ENCODE measurements around the gene C1QB.

C1QB gene

GRCh38 chr1:22615886-22616285 lies 37.1 kb upstream of the C1QB start:
- no peak for TF ChIP-seq POLR2A (IDR thresholded peaks at IDR 0.05; ENCODE audit: low read depth, low read length)
- TF ChIP-seq POLR2AphosphoS5 (IDR thresholded peaks at IDR 0.05; ENCODE audit: low read depth, low read length), result no peak
- TF ChIP-seq TAF1 (IDR thresholded peaks at IDR 0.05; ENCODE audit: low read depth, low read length), result no peak
- TF ChIP-seq POU2F2 (IDR thresholded peaks at IDR 0.05; ENCODE audit: low read depth, low read length), result no peak
- TF ChIP-seq PAX5 (IDR thresholded peaks at IDR 0.05; ENCODE audit: insufficient read depth, low read length, severe bottlenecking), result no peak
- no peak for TF ChIP-seq SPI1 (IDR thresholded peaks at IDR 0.05; ENCODE audit: low read depth, low read length)
- FAIRE-seq (no peak), DNase-seq (ENCODE audit: insufficient read length, low spot score) (no peak)

- no peak for TF ChIP-seq TAF1 (IDR thresholded peaks at IDR 0.05; ENCODE audit: low read depth, low read length)
- no peak for TF ChIP-seq PAX5 (IDR thresholded peaks at IDR 0.05; ENCODE audit: insufficient read depth, low read length, severe bottlenecking)
- no peak for TF ChIP-seq POU2F2 (IDR thresholded peaks at IDR 0.05; ENCODE audit: low read depth, low read length)
- no peak for TF ChIP-seq SPI1 (IDR thresholded peaks at IDR 0.05; ENCODE audit: low read depth, low read length)
- TF ChIP-seq POLR2A (IDR thresholded peaks at IDR 0.05; ENCODE audit: low read depth, low read length), result no peak
- TF ChIP-seq POLR2AphosphoS5 (IDR thresholded peaks at IDR 0.05; ENCODE audit: low read depth, low read length), result no peak
- FAIRE-seq (no peak), DNase-seq (ENCODE audit: insufficient read length, low spot score) (no peak)
Measured at GRCh38 chr1:22616571-22616970, 36.5 kb upstream of the C1QB start.

GRCh38 chr1:22618056-22618455 lies 35.0 kb upstream of the C1QB start:
- TF ChIP-seq PAX5 (IDR thresholded peaks at IDR 0.05; ENCODE audit: insufficient read depth, low read length, severe bottlenecking) (no peak), TAF1 (IDR thresholded peaks at IDR 0.05; ENCODE audit: low read depth, low read length) (no peak), POLR2A (IDR thresholded peaks at IDR 0.05; ENCODE audit: low read depth, low read length) (no peak), POLR2AphosphoS5 (IDR thresholded peaks at IDR 0.05; ENCODE audit: low read depth, low read length) (no peak), SPI1 (IDR thresholded peaks at IDR 0.05; ENCODE audit: low read depth, low read length) (no peak), POU2F2 (IDR thresholded peaks at IDR 0.05; ENCODE audit: low read depth, low read length) (no peak)
- FAIRE-seq (no peak), DNase-seq (ENCODE audit: insufficient read length, low spot score) (no peak)

- no peak for FAIRE-seq
- TF ChIP-seq SPI1 (IDR thresholded peaks at IDR 0.05; ENCODE audit: low read depth, low read length), result no peak
- TF ChIP-seq POLR2A (IDR thresholded peaks at IDR 0.05; ENCODE audit: low read depth, low read length), result no peak
- no peak for TF ChIP-seq POU2F2 (IDR thresholded peaks at IDR 0.05; ENCODE audit: low read depth, low read length)
- no peak for TF ChIP-seq POLR2AphosphoS5 (IDR thresholded peaks at IDR 0.05; ENCODE audit: low read depth, low read length)
- TF ChIP-seq TAF1 (IDR thresholded peaks at IDR 0.05; ENCODE audit: low read depth, low read length), result no peak
- TF ChIP-seq PAX5 (IDR thresholded peaks at IDR 0.05; ENCODE audit: insufficient read depth, low read length, severe bottlenecking), result no peak
Measured at GRCh38 chr1:22619252-22619651, 33.8 kb upstream of the C1QB start.

GRCh38 chr1:22619798-22620197 lies 33.2 kb upstream of the C1QB start:
- TF ChIP-seq TAF1 (IDR thresholded peaks at IDR 0.05; ENCODE audit: low read depth, low read length) (no peak), POLR2A (IDR thresholded peaks at IDR 0.05; ENCODE audit: low read depth, low read length) (no peak), PAX5 (IDR thresholded peaks at IDR 0.05; ENCODE audit: insufficient read depth, low read length, severe bottlenecking) (no peak), POU2F2 (IDR thresholded peaks at IDR 0.05; ENCODE audit: low read depth, low read length) (no peak), SPI1 (IDR thresholded peaks at IDR 0.05; ENCODE audit: low read depth, low read length) (no peak), POLR2AphosphoS5 (IDR thresholded peaks at IDR 0.05; ENCODE audit: low read depth, low read length) (no peak)
- no peak for FAIRE-seq
- no peak for DNase-seq (ENCODE audit: insufficient read length, low spot score)

More at GRCh38 chr1:22619252-22619651, 33.8 kb upstream of the C1QB start:
- no peak for DNase-seq (ENCODE audit: insufficient read length, low spot score)

- no peak for TF ChIP-seq SPI1 (IDR thresholded peaks at IDR 0.05; ENCODE audit: low read depth, low read length)
- TF ChIP-seq POLR2A (IDR thresholded peaks at IDR 0.05; ENCODE audit: low read depth, low read length), result no peak
- TF ChIP-seq POLR2AphosphoS5 (IDR thresholded peaks at IDR 0.05; ENCODE audit: low read depth, low read length), result no peak
- TF ChIP-seq POU2F2 (IDR thresholded peaks at IDR 0.05; ENCODE audit: low read depth, low read length), result no peak
- no peak for TF ChIP-seq TAF1 (IDR thresholded peaks at IDR 0.05; ENCODE audit: low read depth, low read length)
- TF ChIP-seq PAX5 (IDR thresholded peaks at IDR 0.05; ENCODE audit: insufficient read depth, low read length, severe bottlenecking), result no peak
- no peak for FAIRE-seq
- no peak for DNase-seq (ENCODE audit: insufficient read length, low spot score)
Measured at GRCh38 chr1:22621761-22622160, 31.3 kb upstream of the C1QB start.

GRCh38 chr1:22625262-22625925 lies 27.6 kb upstream of the C1QB start:
- TF ChIP-seq PAX5 (IDR thresholded peaks at IDR 0.05; ENCODE audit: insufficient read depth, low read length, severe bottlenecking) (no peak), POU2F2 (IDR thresholded peaks at IDR 0.05; ENCODE audit: low read depth, low read length) (no peak), POLR2AphosphoS5 (IDR thresholded peaks at IDR 0.05; ENCODE audit: low read depth, low read length) (no peak), SPI1 (IDR thresholded peaks at IDR 0.05; ENCODE audit: low read depth, low read length) (no peak)

GRCh38 chr1:22626237-22627157 lies 26.5 kb upstream of the C1QB start:
- no peak for DNase-seq (ENCODE audit: insufficient read length, low spot score)
- FAIRE-seq, result no peak

More at GRCh38 chr1:22625262-22625925, 27.6 kb upstream of the C1QB start:
- FAIRE-seq (no peak), DNase-seq (ENCODE audit: insufficient read length, low spot score) (no peak)

GRCh38 chr1:22627331-22627730 lies 25.7 kb upstream of the C1QB start:
- no peak for FAIRE-seq
- DNase-seq (ENCODE audit: insufficient read length, low spot score), result no peak
- TF ChIP-seq POU2F2 (IDR thresholded peaks at IDR 0.05; ENCODE audit: low read depth, low read length) (no peak), SPI1 (IDR thresholded peaks at IDR 0.05; ENCODE audit: low read depth, low read length) (no peak), PAX5 (IDR thresholded peaks at IDR 0.05; ENCODE audit: insufficient read depth, low read length, severe bottlenecking) (no peak), POLR2A (IDR thresholded peaks at IDR 0.05; ENCODE audit: low read depth, low read length) (no peak)

More at GRCh38 chr1:22626237-22627157, 26.5 kb upstream of the C1QB start:
- TF ChIP-seq SPI1 (IDR thresholded peaks at IDR 0.05; ENCODE audit: low read depth, low read length) (no peak), PAX5 (IDR thresholded peaks at IDR 0.05; ENCODE audit: insufficient read depth, low read length, severe bottlenecking) (no peak), POLR2AphosphoS5 (IDR thresholded peaks at IDR 0.05; ENCODE audit: low read depth, low read length) (no peak), POU2F2 (IDR thresholded peaks at IDR 0.05; ENCODE audit: low read depth, low read length) (no peak), TAF1 (IDR thresholded peaks at IDR 0.05; ENCODE audit: low read depth, low read length) (no peak)
